SK-N-SH treated with all-trans-retinoic acid at 6 μM for 48 hours (cell line): ENCODE data around the gene BAIAP2L1.

Experiments used
- ARNTL ChIP-seq: fragments of 450-650 bp; formaldehyde crosslinking; IDR thresholded peaks from 2 replicates; pipeline ENCODE4 v1.5.0; 2020; ENCODE audit warnings: low read depth, mild to moderate bottlenecking, moderate library complexity, borderline replicate concordance
- ESRRG ChIP-seq: fragments of 250-450 bp; sonication (Bioruptor Pico); IDR thresholded peaks from 2 replicates; pipeline ENCODE4 v1.6.1; 2021; ENCODE audit warnings: mild to moderate bottlenecking
- PATZ1 ChIP-seq: fragments of 250-450 bp; sonication (Bioruptor Pico); IDR thresholded peaks from 2 replicates; pipeline ENCODE4 v1.8.0; 2020; ENCODE audit warnings: mild to moderate bottlenecking, moderate library complexity, borderline replicate concordance
- SNAI2 ChIP-seq: fragments of 250-450 bp; sonication (Bioruptor Pico); IDR thresholded peaks from 2 replicates; pipeline ENCODE4 v1.5.0; 2020; ENCODE audit warnings: mild to moderate bottlenecking, moderate library complexity
- TSHZ2 ChIP-seq: fragments of 250-450 bp; sonication (Bioruptor Pico); IDR thresholded peaks from 2 replicates; pipeline ENCODE4 v1.5.0; 2020; ENCODE audit warnings: mild to moderate bottlenecking, moderate library complexity
- ZNF565 ChIP-seq: fragments of 450-650 bp; formaldehyde crosslinking; conservative IDR thresholded peaks from 2 replicates; pipeline ENCODE4 v1.5.0; 2020; ENCODE audit warnings: low read depth, mild to moderate bottlenecking, moderate library complexity
- ZNF8 ChIP-seq: fragments of 450-650 bp; formaldehyde crosslinking; IDR thresholded peaks from 2 replicates; pipeline ENCODE4 v1.5.0; 2020; ENCODE audit warnings: mild to moderate bottlenecking, moderate library complexity

- TF ChIP-seq ZNF565 (CRISPR knock-in tag) (no peak), SNAI2 (CRISPR knock-in tag) (no peak), ZNF8 (CRISPR knock-in tag) (no peak), TSHZ2 (CRISPR knock-in tag) (no peak), PATZ1 (CRISPR knock-in tag) (no peak), ESRRG (CRISPR knock-in tag) (no peak), ARNTL (no peak)
Observed at GRCh38 chr7:98314469-98314868, 86.4 kb downstream of the BAIAP2L1 start.
